Activated gamma-delta T cell (primary cell): ENCODE measurements around the gene BRCA1.

Experiments used
- DNase-seq: peaks from one replicate; lab custom pipeline; 2025; lab: John Stamatoyannopoulos, UW

The BRCA1 gene

GRCh38 chr17:43025290-43025657 is 99.9 kb downstream of the BRCA1 start:
- DNase-seq = no peak

- DNase-seq = peak; percentile 51
Measured at GRCh38 chr17:43024407-43025289, 100.5 kb downstream of the BRCA1 start, which contains the start of gene RND2. TSS of gene RND2 (plus strand) at chr17:43025231. CDS start at chr17:43025348, 117 bp downstream.

DNA sequence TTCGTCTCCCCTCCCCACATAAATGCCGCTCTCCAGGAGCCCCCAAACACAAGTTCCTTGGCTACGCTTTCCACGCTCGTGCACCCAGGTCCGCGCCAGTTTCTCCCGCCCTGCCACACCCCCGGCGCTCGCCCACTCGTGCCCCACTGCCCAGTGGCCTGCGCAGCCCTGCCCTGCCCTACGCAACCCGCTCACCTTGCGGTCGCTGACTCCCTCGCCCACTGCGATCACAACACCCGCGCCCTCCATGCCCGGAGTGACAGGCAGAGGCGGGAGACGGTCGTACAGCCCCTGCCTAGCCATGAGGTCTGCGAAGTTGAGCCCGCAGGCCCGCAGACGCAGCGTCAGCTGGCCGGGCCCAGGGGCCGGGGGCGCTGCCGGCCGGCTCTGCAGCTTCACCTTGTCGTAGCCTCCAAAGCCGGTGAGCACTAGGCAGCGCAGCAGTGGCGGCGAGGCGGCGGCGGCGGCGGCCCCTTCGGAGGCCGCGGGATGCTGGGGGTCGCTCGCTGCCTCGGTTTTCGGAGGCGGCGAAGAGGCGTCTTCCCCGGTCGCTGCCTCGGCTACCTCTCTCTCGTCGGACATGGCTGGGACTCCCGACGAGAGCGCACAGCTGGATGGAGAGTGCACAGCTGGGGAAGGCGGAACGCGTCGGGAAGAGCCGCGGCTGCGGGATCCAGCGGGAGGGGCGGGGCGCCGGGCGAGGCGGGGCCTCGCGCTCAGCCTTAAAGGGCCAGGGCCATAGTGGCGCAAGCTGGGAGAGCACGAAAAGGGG is 103.2 kb downstream of the BRCA1 start, which contains the start of gene VAT1:
Gene VAT1 (minus strand): TSS at position 645 of the 772 bp plus-strand sequence. CDS start 63 bp downstream, at position 582.
- peak; percentile 48 for DNase-seq

DNA sequence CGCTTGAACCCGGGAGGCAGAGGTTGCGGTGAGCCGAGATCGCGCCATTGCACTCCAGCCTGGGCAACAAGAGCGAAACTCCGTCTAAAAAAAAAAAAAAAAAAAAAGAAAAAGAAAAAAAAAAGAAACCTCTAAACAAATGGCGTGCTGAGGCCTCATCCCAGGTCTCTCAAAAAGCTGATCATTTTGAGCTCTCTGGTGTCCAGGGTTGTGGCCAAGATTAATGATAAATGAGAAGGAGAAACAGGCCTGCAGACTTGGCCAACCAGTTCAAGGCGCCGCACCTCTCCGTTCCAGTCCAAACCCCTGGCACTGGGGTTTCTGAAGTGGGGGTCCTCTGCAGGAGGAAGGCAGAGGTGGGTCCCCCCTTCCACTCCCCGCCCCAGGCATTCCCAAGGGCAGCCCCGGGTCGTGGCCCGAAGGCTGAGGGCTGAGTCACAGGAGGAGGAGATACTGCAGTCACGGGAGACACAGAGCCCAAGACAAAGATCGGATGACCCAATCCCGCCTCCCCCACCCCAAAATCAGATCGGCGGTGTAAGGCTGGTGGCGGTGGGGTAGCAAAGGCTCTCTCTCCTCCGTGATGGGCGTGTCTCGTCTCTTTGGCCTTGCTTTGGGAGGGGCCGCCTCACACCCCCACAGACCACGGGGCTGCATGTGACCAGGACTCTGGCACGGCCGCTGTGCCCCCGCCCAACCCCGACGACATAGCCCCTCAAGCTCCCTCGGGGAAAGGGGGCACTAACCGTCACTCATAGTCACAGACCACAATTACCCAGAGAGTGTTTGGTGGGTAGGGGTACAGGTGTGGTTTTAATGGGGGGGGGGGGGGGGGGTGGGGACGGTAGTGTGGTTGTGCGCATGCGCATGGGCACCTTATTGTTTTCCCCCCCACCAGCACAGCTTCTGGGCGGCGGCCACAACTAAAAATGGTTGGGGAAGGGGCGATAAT is 104.1 kb downstream of the BRCA1 start:
- no peak for DNase-seq

- no peak for DNase-seq
Measured at GRCh38 chr17:43020030-43020621, 105.0 kb downstream of the BRCA1 start.

DNA sequence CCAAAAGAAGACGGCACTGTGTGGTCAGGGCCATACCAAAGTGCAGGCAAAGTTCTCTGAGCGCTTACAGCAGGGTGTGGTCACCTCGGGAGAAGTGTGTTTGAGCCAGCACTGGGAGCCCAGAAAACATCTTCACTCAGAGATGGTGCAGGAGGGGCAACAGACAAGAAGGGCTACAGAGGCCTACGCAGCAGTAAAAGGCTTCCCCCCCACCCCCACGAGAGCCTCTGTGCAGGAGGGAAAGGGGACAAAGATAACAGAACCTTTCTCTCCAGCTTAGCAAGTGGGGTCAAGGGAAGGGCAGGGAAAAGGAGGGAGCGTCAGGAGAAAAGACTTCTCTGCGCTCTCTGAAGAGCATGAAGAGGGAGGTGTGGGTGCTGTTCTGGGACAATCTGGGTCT is 105.7 kb downstream of the BRCA1 start:
- no peak for DNase-seq

DNA sequence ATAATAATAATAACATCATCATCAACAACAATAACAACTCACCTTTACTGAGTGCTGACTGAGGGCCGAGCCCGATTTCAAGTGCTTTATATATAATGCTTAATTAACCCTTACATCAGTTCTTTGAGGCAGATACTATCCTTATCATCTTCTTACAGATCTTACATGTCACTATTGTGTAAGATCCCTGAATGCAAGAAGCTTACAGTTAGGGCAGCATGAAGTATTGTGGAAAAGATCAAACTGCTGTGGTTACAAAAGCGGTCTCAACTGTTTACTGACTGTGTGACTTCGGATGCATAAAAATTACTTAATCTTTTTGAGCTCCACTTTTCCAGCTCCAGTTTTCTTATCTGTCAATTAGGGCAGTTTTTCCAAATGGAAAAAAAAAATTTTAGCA is 106.2 kb downstream of the BRCA1 start:
- DNase-seq = no peak

GRCh38 chr17:43018008-43018853 is 106.9 kb downstream of the BRCA1 start:
- DNase-seq = no peak

- no peak for DNase-seq
Measured at GRCh38 chr17:43016216-43016615, 108.9 kb downstream of the BRCA1 start.

GRCh38 chr17:43015579-43015978 is 109.6 kb downstream of the BRCA1 start:
- no peak for DNase-seq

DNA sequence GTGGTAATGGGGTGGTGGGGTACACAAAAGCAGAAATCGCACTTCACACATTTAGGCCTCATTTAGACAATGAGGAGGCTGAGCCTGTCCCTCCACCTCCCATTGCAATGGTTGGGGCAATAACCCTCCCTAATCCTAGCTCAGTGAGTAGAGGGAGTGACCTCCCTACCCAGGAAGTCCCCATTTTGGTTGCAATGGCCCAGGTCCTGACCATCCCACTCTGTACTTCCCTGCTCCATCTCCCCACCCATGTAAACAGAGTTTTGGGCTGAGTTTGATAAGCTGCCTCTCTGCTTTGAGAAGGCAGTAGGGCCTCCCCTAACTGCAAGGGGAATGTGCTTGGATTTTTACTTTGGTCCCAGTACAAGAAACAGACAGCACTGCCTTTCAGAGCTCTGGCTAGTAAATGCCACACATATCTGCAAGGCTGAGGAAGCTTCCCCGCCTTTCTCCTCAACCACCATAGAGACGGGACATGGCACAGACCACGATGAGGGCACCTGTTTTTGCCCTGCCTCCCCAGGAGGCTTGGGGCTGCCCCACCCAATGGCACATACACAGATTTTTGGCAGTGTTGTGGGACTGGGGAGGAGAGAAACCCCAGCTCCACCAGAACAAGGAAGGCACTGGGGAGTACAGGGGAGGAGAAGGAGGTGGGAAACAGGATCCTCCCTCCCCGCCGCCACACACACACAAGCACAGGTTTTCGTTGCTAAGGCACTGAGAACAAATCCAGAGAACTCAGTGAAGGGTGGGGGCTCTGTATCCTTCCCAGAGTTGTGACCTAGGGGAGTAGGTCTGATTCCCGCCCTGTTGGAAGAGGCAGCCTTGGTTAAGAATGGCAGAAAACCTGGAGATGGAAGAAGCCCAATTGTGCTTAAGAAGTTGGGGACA is 110.3 kb downstream of the BRCA1 start:
- no peak for DNase-seq

GRCh38 chr17:43014020-43014648 is 111.0 kb downstream of the BRCA1 start:
- DNase-seq = no peak

DNA sequence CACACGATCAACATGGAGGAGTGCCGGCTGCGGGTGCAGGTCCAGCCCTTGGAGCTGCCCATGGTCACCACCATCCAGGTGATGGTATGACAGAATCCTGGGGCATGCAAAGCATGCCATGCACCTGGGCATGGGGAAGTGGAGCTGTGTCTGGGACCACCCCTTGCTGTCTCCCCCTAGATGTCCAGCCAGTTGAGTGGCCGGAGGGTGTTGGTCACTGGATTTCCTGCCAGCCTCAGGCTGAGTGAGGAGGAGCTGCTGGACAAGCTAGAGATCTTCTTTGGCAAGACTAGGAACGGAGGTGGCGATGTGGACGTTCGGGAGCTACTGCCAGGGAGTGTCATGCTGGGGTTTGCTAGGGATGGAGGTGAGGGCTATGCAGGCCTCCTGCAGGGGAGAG is 111.9 kb downstream of the BRCA1 start:
- no peak for DNase-seq

DNA sequence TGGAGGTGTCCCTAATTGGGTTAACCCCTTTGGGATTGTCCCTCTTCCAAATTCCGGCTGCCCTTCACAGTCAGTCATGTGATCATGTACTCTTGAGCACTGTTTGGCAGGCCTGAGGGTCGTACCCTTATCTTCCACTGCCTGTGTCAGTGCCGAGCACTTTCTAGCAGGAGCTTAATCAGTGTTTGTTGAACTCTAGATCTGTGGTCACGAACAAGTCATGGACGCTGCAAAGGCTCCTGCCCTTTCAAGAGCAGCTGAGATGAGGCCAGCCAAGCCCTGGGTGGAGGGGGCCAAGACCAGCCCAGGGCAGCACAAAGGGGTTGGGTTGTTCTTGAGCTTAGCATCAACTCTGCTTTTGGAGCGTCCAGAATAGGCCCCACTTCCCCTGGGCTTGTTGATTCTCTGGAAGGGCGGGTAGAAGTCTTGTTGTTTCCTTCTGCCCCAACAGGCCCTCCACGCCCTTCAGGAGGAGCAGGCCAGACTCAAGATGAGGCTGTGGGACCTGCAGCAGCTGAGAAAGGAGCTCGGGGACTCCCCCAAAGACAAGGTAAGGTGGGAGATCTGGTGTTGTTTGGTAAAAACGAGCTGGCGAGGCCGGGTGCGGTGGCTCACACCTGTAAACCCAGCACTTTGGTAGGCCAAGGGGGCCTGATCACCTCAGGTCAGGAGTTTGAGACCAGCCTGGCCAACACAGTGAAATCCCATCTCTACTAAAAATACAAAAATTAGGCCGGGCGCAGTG is 113.3 kb downstream of the BRCA1 start:
- DNase-seq = no peak

GRCh38 chr17:43010667-43011308 is 114.4 kb downstream of the BRCA1 start:
- no peak for DNase-seq

DNA sequence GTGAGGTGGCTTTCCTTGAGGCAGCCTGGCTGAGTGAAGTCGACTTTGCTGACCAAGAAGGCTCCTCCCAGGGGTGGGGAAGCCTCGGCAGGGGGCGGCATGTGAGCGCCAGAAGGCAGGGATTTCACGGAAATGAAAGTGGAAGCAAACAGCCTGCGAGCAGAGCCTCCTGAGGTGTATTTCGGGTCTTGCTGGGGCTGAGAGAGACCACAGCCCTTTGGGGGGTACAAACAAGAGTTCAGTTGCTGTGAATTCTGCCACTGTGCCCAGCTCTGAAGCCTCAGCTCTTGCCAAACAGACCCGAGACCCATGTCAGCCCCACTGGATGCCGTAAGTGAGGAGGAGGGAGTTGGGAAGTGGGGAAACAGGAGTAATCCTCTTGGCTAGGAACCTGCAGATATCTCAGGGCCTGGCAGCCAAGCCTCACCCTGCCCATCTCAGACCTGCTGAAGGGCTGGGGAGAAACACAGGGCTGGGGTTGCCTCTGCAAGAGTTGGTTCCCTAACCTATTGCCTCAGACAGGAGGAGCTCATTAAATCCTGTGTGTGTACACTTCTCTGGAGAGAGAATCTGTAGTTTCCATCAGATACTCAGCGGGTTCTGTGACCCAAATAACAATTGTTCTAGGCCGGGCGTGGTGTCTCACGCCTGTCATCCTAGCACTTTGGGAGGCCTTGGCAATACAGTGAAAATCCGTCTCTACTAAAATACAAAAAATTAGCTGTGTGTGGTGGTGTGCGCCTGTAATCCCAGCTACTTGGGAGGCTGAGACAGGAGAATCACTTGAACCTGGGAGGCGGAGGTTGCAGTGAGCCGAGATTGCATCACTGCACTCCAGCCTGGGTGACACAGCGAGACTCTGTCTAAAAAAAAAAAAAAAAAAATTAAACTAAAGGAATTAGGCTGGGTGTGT is 118.3 kb downstream of the BRCA1 start, which contains the start of gene IFI35:
Gene IFI35 (plus strand): TSS at position 146 of the 913 bp plus-strand sequence. CDS start 164 bp downstream, at position 310.
- peak; percentile 51 for DNase-seq
